Measurements from ENCODE around the gene PCBP3. TPM values are rescaled to one million over a fixed set of nuclear protein-coding genes. Genes with fewer than 3 reads are reported as not detected.

PCBP3 gene
- total and polyA plus RNA-seq, 10 of the 15 experiments (the other 5 are each of a cell fraction or from before 2014, with no cell fraction given): 0.09 to 1.3 (median 0.46) TPM; not detected in 3

GRCh38 chr21:45966791-45967394 is 323.4 kb downstream of the PCBP3 start:
- intact Hi-C loops (cut with micrococcal nuclease; ENCODE audit: unreplicated experiment): no loop called here
- H4K20me1 ChIP-seq (ENCODE audit: control insufficient read depth, insufficient read depth): no peaks in the 10 kb centered on the region
- no TSS peak for BruUV-seq (replicated peaks)

GRCh38 chr21:45969921-45970673 is 326.6 kb downstream of the PCBP3 start:
- Histone ChIP-seq H2AFZ (ENCODE audit: control insufficient read depth, low read depth, low read length) (no peak overlapping the region), H4K20me1 (ENCODE audit: control insufficient read depth, insufficient read depth) (no peaks in the 10 kb centered on the region), H3K4me2 (ENCODE audit: control insufficient read depth, insufficient read depth) (no peak overlapping the region), H3K27me3 (replicated peaks in 1 of 2; ENCODE audit: control insufficient read depth in 2 of 2, insufficient read depth in 2 of 2, low read length in 1 of 2) (peaks cover 5 to 6% of the 10 kb centered on the region in 2 experiments; a peak in 3 of 4 replicates), H3K36me3 (ENCODE audit: control insufficient read depth in 2 of 2, insufficient read depth in 2 of 2, low read length in 1 of 2) (no peaks in the 10 kb centered on the region), H3K4me1 (ENCODE audit: control insufficient read depth, insufficient read depth, low read length) (peaks cover 8% of the 10 kb centered on the region), H3K9ac (ENCODE audit: control insufficient read depth, insufficient read depth, low read length) (no peak overlapping the region), H3K27ac (ENCODE audit: control insufficient read depth, insufficient read depth) (no peak overlapping the region), H3K9me3 (replicated peaks; ENCODE audit: control insufficient read depth, insufficient read depth, low read length) (no peaks in the 10 kb centered on the region), H3K79me2 (ENCODE audit: control insufficient read depth, insufficient read depth, low read length) (no peaks in the 10 kb centered on the region), H3K4me3 (no peak overlapping the region)
- DNase-seq (ENCODE audit: low read depth, low spot score) (no peak), ATAC-seq (no peak; the same call in 2 of the 3 replicates), FAIRE-seq (no peak)
- ChIA-PET CTCF (interaction anchor here (0.6 to 1.3 kb wide), 4 partner anchors 9 to 1022 kb away, joined by 3 read pairs; no protein-coding TSS in a partner anchor), POLR2A (no interaction called here), RAD21 (ENCODE audit: unreplicated experiment) (no interaction called here), SMC1A (ENCODE audit: uncharacterized antibody, unreplicated experiment) (no interaction called here)
- intact Hi-C loops (cut with micrococcal nuclease; ENCODE audit: unreplicated experiment): loop anchor here (5.0 kb wide), 1 partner anchor 172 kb away; no protein-coding TSS in a partner anchor
- BruUV-seq (replicated peaks): no TSS peak
- WGBS (ENCODE audit: insufficient coverage, insufficient replicate concordance, low lambda C conversion rate, missing lambda C conversion rate): 39% methylated on average over 22 of the region's 22 CpGs
- in situ Hi-C loops (cut with MboI): no loop called here
- no peak for TF ChIP-seq FOXM1 (IDR thresholded peaks at IDR 0.05; ENCODE audit: low read depth, low read length)
- no peak for TF ChIP-seq ZNF384 (IDR thresholded peaks at IDR 0.05; ENCODE audit: borderline replicate concordance, low read depth, low read length)
- TF ChIP-seq MTA2 (IDR thresholded peaks at IDR 0.05; ENCODE audit: low read depth): no peak
- TF ChIP-seq RFX5 (IDR thresholded peaks at IDR 0.05; ENCODE audit: low read depth, low read length): no peak
- no peak for TF ChIP-seq NFIC (IDR thresholded peaks at IDR 0.05; ENCODE audit: low read depth, low read length)
- no peak for TF ChIP-seq ZNF24 (IDR thresholded peaks at IDR 0.05)
- no peak for TF ChIP-seq SMARCA5 (IDR thresholded peaks at IDR 0.05)
- no peak for TF ChIP-seq USF1 (IDR thresholded peaks at IDR 0.05; ENCODE audit: borderline replicate concordance, extremely low read length, insufficient read depth, low read depth, low read length)
- no peak for TF ChIP-seq NBN (IDR thresholded peaks at IDR 0.05)
- TF ChIP-seq CHD2 (IDR thresholded peaks at IDR 0.05; ENCODE audit: borderline replicate concordance, low read depth, low read length): no peak
- TF ChIP-seq EGR1 (IDR thresholded peaks at IDR 0.05; ENCODE audit: borderline replicate concordance in 1 of 2, low read depth in 2 of 2, low read length in 2 of 2): no peak
- TF ChIP-seq HDGF (IDR thresholded peaks at IDR 0.05): no peak
- no peak for TF ChIP-seq ESRRA (IDR thresholded peaks at IDR 0.05; ENCODE audit: low read length)

More at GRCh38 chr21:45966791-45967394, 323.4 kb downstream of the PCBP3 start:
- no peak overlapping the region for H3K4me3 ChIP-seq
- CTCF ChIA-PET: no interaction called here
- H3K9me3 ChIP-seq (replicated peaks; ENCODE audit: control insufficient read depth, insufficient read depth, low read length): no peaks in the 10 kb centered on the region; the same call in 2 of the 3 replicates
- H3K79me2 ChIP-seq (ENCODE audit: control insufficient read depth, insufficient read depth, low read length): no peaks in the 10 kb centered on the region
- FAIRE-seq (no peak), DNase-seq (ENCODE audit: low read depth, low spot score) (no peak), ATAC-seq (no peak)
- no peak overlapping the region for H2AFZ ChIP-seq (ENCODE audit: control insufficient read depth, low read depth, low read length)
- RAD21 ChIA-PET (ENCODE audit: unreplicated experiment): no interaction called here
- in situ Hi-C loops (cut with MboI): no loop called here
- SMC1A ChIA-PET (ENCODE audit: uncharacterized antibody, unreplicated experiment): interaction anchor here (1.2 kb wide), 1 partner anchor 177 kb away, joined by 3 read pairs; no protein-coding TSS in a partner anchor
- no peaks in the 10 kb centered on the region for H3K4me1 ChIP-seq (ENCODE audit: control insufficient read depth, insufficient read depth, low read length)
- no peak overlapping the region for H3K9ac ChIP-seq (ENCODE audit: control insufficient read depth, insufficient read depth, low read length)
- WGBS (ENCODE audit: insufficient coverage, insufficient replicate concordance, low lambda C conversion rate, missing lambda C conversion rate): 24% methylated on average over 9 of the region's 9 CpGs
- no peaks in the 10 kb centered on the region for H3K36me3 ChIP-seq (ENCODE audit: control insufficient read depth in 2 of 2, insufficient read depth in 2 of 2, low read length in 1 of 2)
- H3K27me3 ChIP-seq (replicated peaks in 1 of 2; ENCODE audit: control insufficient read depth in 2 of 2, insufficient read depth in 2 of 2, low read length in 1 of 2): no peaks in the 10 kb centered on the region
- no peak overlapping the region for H3K27ac ChIP-seq (ENCODE audit: control insufficient read depth, insufficient read depth)
- POLR2A ChIA-PET: no interaction called here
- TF ChIP-seq USF2 (IDR thresholded peaks at IDR 0.05; ENCODE audit: borderline replicate concordance, low read depth, low read length) (no peak), NFIC (IDR thresholded peaks at IDR 0.05; ENCODE audit: low read depth, low read length) (no peak)
- H3K4me2 ChIP-seq (ENCODE audit: control insufficient read depth, insufficient read depth): no peak overlapping the region

All from GM12878 (cell line).